ENCODE data around the gene FRMPD1.

Gene FRMPD1

DNA sequence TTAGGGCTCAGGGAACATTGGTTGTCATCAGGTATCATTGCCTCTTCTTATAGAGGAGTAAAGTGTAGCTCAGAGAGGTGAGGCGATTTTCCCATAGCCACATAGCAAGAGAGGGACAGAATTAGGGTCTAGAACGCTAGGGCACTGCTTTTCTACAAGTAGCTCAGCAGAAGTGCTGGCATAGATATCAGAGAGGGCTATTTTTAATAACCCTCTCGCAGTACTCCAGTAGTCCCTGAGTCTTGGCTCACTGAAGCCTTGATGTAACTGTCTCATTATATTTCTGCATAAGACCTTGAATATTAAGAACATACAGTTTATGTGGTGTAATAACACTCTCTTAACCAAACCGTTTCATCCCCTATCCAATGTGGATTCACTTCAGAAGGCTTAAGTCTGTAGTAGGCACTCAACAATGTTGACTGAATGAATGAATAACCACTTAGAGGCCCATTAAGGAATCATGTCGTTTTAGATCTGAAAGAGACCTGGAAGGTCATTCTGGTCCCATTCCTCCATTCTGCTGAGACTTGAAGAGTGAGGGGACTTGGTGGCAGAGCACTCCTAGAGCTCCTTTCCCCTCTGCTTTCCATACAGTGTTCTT lies 4.7 kb upstream of the FRMPD1 start:
- no peak for ATAC-seq (ENCODE audit: low read depth)
- no peaks in the 10 kb centered on the region for H3K36me3 Mint-ChIP-seq
- no peak for DNase-seq (ENCODE audit: low spot score in 2 of 2)
- H3K4me1 Mint-ChIP-seq: peaks cover 5% of the 10 kb centered on the region
- no peak overlapping the region for H3K27ac Mint-ChIP-seq
- no peak overlapping the region for H3K4me3 Mint-ChIP-seq
- no peaks in the 10 kb centered on the region for H3K9me3 Mint-ChIP-seq
- peaks cover 23% of the 10 kb centered on the region for H3K27me3 Mint-ChIP-seq

DNA sequence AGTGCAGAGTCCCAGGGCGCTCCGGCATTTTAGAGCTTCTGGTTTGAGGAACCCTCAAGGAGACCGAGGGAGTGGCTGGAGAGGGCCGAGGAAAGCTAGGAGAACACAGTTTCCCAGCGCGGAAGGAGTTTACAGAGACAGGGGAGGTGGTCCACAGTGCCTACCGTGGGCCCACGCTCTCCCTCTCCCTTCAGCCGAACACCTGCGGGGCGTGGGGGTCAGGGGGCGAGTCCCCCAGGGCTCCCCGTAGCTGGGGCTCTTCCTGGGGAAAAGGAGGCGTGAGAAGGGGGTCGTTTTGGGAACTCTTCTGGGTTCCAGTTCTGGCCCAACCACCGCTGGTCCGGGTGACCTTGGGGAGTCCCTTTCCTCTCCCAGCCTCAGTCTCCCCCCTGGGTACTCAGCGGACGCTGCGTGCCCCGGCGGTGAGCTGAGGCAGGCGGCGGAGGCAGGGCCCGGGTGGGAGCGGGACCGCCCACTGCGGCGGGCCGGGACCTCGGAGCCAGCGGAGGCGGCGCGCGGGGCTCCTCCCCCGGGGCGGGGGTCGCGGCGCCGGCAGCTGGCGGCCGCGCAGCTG lies 368 bp upstream of the FRMPD1 start:
- Mint-ChIP-seq H3K9me3 (no peaks in the 10 kb centered on the region), H3K4me3 (peak overlapping the region; percentile 87), H3K4me1 (peaks cover 9% of the 10 kb centered on the region), H3K27ac (no peak overlapping the region), H3K36me3 (no peaks in the 10 kb centered on the region), H3K27me3 (peaks cover 34% of the 10 kb centered on the region)
- DNase-seq (ENCODE audit: low spot score in 2 of 2) (no peak), ATAC-seq (ENCODE audit: low read depth) (no peak)

- H3K27me3 Mint-ChIP-seq: peaks cover 38% of the 10 kb centered on the region
- no peak overlapping the region for H3K27ac Mint-ChIP-seq
- no peaks in the 10 kb centered on the region for H3K9me3 Mint-ChIP-seq
- H3K4me1 Mint-ChIP-seq: peaks cover 9% of the 10 kb centered on the region
- H3K4me3 Mint-ChIP-seq: no peak overlapping the region
- ATAC-seq (ENCODE audit: low read depth) (no peak), DNase-seq (ENCODE audit: low spot score in 2 of 2) (no peak)
- no peaks in the 10 kb centered on the region for H3K36me3 Mint-ChIP-seq
Observed at GRCh38 chr9:37652261-37652660, 1.5 kb downstream of the FRMPD1 start.

GRCh38 chr9:37653385-37653784 lies 2.6 kb downstream of the FRMPD1 start:
- Mint-ChIP-seq H3K36me3 (no peaks in the 10 kb centered on the region), H3K27me3 (peaks cover 34% of the 10 kb centered on the region), H3K9me3 (no peaks in the 10 kb centered on the region), H3K4me1 (peaks cover 9% of the 10 kb centered on the region), H3K27ac (no peak overlapping the region), H3K4me3 (no peak overlapping the region)
- ATAC-seq (ENCODE audit: low read depth) (no peak), DNase-seq (ENCODE audit: low spot score in 2 of 2) (no peak)

- no peaks in the 10 kb centered on the region for H3K36me3 Mint-ChIP-seq
- peaks cover 25% of the 10 kb centered on the region for H3K27me3 Mint-ChIP-seq
- H3K9me3 Mint-ChIP-seq: no peaks in the 10 kb centered on the region
- ATAC-seq (ENCODE audit: low read depth) (no peak), DNase-seq (ENCODE audit: low spot score in 2 of 2) (no peak)
- H3K4me3 Mint-ChIP-seq: no peak overlapping the region
- no peaks in the 10 kb centered on the region for H3K4me1 Mint-ChIP-seq
- no peak overlapping the region for H3K27ac Mint-ChIP-seq
Observed at GRCh38 chr9:37656936-37657335, 6.2 kb downstream of the FRMPD1 start.

DNA sequence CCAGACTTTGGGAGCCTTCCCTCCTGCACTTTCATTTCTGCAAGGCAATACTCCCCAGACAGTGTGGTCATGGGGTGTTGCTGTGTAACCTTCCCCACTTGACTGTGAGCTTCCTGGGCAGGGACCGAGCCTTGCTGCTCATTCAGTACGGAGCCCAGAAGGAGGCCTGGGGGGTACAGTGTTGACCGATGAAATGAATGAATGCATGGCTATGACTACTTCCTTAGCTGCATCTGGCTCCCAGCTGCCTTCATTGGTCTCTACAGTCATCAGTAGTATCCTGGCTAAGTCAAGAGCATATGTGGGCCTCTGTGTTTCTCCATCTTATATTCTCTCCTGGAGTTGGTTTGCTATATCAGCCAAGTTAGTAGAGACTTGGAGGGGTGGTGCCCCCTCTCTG lies 9.9 kb downstream of the FRMPD1 start:
- Mint-ChIP-seq H3K27ac (no peak overlapping the region), H3K36me3 (no peaks in the 10 kb centered on the region), H3K27me3 (peaks cover 18% of the 10 kb centered on the region), H3K4me3 (no peak overlapping the region), H3K4me1 (no peaks in the 10 kb centered on the region), H3K9me3 (no peaks in the 10 kb centered on the region)
- no peak for ATAC-seq (ENCODE audit: low read depth)
- DNase-seq (ENCODE audit: low spot score in 2 of 2): no peak

GRCh38 chr9:37663926-37664325 lies 13.2 kb downstream of the FRMPD1 start:
- peaks cover 18% of the 10 kb centered on the region for H3K27me3 Mint-ChIP-seq
- ATAC-seq (ENCODE audit: low read depth) (no peak), DNase-seq (ENCODE audit: low spot score in 2 of 2) (no peak)
- no peaks in the 10 kb centered on the region for H3K4me1 Mint-ChIP-seq
- H3K36me3 Mint-ChIP-seq: no peaks in the 10 kb centered on the region
- H3K27ac Mint-ChIP-seq: no peak overlapping the region
- H3K4me3 Mint-ChIP-seq: no peak overlapping the region
- H3K9me3 Mint-ChIP-seq: no peaks in the 10 kb centered on the region

GRCh38 chr9:37667706-37668105 lies 17.0 kb downstream of the FRMPD1 start:
- no peak for ATAC-seq (ENCODE audit: low read depth)
- Mint-ChIP-seq H3K4me3 (no peak overlapping the region), H3K27me3 (peaks cover 20% of the 10 kb centered on the region), H3K36me3 (no peaks in the 10 kb centered on the region), H3K9me3 (no peaks in the 10 kb centered on the region), H3K4me1 (no peaks in the 10 kb centered on the region), H3K27ac (no peak overlapping the region)
- DNase-seq (ENCODE audit: low spot score in 2 of 2): no peak

GRCh38 chr9:37668116-37668601 lies 17.4 kb downstream of the FRMPD1 start:
- Mint-ChIP-seq H3K27ac (no peak overlapping the region), H3K4me1 (no peaks in the 10 kb centered on the region), H3K36me3 (no peaks in the 10 kb centered on the region), H3K27me3 (peaks cover 20% of the 10 kb centered on the region), H3K9me3 (no peaks in the 10 kb centered on the region), H3K4me3 (no peak overlapping the region)
- ATAC-seq (ENCODE audit: low read depth) (no peak), DNase-seq (ENCODE audit: low spot score in 2 of 2) (no peak)

DNA sequence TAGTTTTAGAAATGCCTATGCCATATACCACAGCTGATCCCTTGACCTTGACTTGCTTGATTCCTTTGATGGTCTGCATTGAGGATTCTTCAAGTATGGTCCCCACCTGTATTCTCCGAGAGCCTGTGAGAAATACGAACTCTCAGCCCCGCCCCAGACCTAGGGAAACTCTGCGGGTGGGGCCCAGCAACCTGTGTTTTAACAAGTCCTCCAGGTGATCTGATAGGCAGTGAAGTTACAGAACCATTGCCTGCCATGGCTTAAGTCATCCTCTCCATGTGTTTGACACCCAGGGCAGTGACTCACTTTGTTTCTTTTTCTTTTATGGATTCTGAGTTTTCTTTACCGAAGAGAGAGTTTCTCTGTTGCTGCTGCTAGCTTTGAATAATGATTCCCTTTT lies 18.5 kb downstream of the FRMPD1 start:
- no peaks in the 10 kb centered on the region for H3K4me1 Mint-ChIP-seq
- H3K9me3 Mint-ChIP-seq: no peaks in the 10 kb centered on the region
- H3K27me3 Mint-ChIP-seq: peaks cover 20% of the 10 kb centered on the region
- DNase-seq (ENCODE audit: low spot score in 2 of 2): no peak
- H3K27ac Mint-ChIP-seq: no peak overlapping the region
- ATAC-seq (ENCODE audit: low read depth): no peak
- no peaks in the 10 kb centered on the region for H3K36me3 Mint-ChIP-seq
- no peak overlapping the region for H3K4me3 Mint-ChIP-seq

GRCh38 chr9:37675661-37676060 lies 24.9 kb downstream of the FRMPD1 start:
- ATAC-seq (ENCODE audit: low read depth) (no peak), DNase-seq (ENCODE audit: low spot score in 2 of 2) (no peak)
- Mint-ChIP-seq H3K4me1 (no peaks in the 10 kb centered on the region), H3K27ac (no peak overlapping the region), H3K4me3 (no peak overlapping the region), H3K27me3 (peaks cover 15% of the 10 kb centered on the region), H3K36me3 (no peaks in the 10 kb centered on the region), H3K9me3 (no peaks in the 10 kb centered on the region)

GRCh38 chr9:37676411-37676830 lies 25.7 kb downstream of the FRMPD1 start:
- no peaks in the 10 kb centered on the region for H3K4me1 Mint-ChIP-seq
- H3K4me3 Mint-ChIP-seq: no peak overlapping the region
- H3K27me3 Mint-ChIP-seq: peaks cover 15% of the 10 kb centered on the region
- no peaks in the 10 kb centered on the region for H3K36me3 Mint-ChIP-seq
- H3K9me3 Mint-ChIP-seq: no peaks in the 10 kb centered on the region
- no peak for ATAC-seq (ENCODE audit: low read depth)
- no peak overlapping the region for H3K27ac Mint-ChIP-seq
- no peak for DNase-seq (ENCODE audit: low spot score in 2 of 2)

DNA sequence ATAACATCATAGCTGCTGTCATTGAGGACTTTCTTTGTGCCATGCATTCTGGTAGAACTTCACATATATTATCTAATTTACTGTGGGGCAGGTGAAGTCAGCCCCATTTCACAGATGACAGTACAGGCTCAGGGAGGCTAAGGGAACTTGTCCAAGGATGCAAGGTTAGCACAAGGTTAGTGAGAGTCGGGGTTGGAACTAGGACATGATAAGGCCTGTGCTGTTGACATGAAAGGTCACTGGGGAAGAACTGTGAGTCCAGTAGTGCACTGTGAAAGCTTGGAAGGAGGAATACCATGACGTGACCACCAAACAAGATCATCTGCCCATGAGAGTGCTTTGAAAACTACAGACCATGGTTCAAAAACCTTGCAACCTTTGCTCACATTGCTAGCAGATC lies 26.7 kb downstream of the FRMPD1 start:
- DNase-seq (ENCODE audit: low spot score in 2 of 2) (no peak), ATAC-seq (ENCODE audit: low read depth) (no peak)
- Mint-ChIP-seq H3K36me3 (no peaks in the 10 kb centered on the region), H3K4me3 (no peak overlapping the region), H3K9me3 (no peaks in the 10 kb centered on the region), H3K27ac (no peak overlapping the region), H3K27me3 (peaks cover 20% of the 10 kb centered on the region), H3K4me1 (no peaks in the 10 kb centered on the region)

DNA sequence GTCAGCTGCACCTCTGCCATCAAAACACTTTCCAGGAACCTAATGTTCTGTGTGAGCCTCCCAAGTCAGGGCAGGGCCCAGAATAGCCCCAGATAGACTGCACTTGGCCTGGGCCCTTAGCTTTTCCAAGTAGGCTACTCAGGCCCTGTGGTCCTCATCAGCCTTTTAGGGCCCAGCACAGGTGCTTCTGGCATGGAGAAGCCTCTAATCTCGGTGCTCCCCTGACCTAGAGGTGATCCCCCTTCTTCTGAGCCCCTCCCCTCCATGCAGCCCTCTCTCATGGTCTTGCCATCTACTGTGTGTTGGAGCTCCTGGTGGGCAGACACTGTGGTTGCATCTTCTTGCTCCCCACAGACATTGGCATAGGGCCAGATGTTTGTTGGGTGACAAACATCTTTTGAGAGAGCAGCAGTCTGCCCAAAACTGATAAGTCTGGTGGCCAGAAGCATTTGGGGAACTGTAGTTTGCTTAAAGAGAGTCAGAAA lies 28.1 kb downstream of the FRMPD1 start:
- Mint-ChIP-seq H3K4me3 (no peak overlapping the region), H3K27me3 (peaks cover 25% of the 10 kb centered on the region), H3K4me1 (no peaks in the 10 kb centered on the region), H3K9me3 (no peaks in the 10 kb centered on the region), H3K36me3 (no peaks in the 10 kb centered on the region), H3K27ac (no peak overlapping the region)
- no peak for DNase-seq (ENCODE audit: low spot score in 2 of 2)
- ATAC-seq (ENCODE audit: low read depth): no peak

All from memory B cell (primary cell).